SKM-1 (cell line): ENCODE measurements around the gene BCAM.
A peak's percentile ranks its signal among the peaks of the same experiment; 100 is the strongest.
"Not testable (repeated sequence)": the region's sequence is repeated elsewhere in the genome, so short reads cannot be mapped to it uniquely, and the experiment has no call there.

Source experiments
- DNase-seq: peaks from one replicate; lab custom pipeline; 2025; ENCODE audit not compliant: unreplicated experiment; lab: John Stamatoyannopoulos, UW

BCAM gene

GRCh38 chr19:44808463-44809371 lies at the start of gene BCAM:
TSS of gene BCAM (plus strand) at chr19:44809103. CDS start at chr19:44809125, 22 bp downstream.
- DNase-seq = no peak

- no peak for DNase-seq
Observed at GRCh38 chr19:44762038-44762437, 46.9 kb upstream of the BCAM start.

- peak; percentile 38 for DNase-seq
Observed at GRCh38 chr19:44765033-44765948, 43.6 kb upstream of the BCAM start.

- DNase-seq = no peak
Observed at GRCh38 chr19:44765949-44766335, 43.0 kb upstream of the BCAM start.

- peak; percentile 26 for DNase-seq
Observed at GRCh38 chr19:44767295-44768180, 41.4 kb upstream of the BCAM start.

GRCh38 chr19:44770550-44771257 lies 38.2 kb upstream of the BCAM start:
- DNase-seq = peak; percentile 60

- not testable (repeated sequence) for DNase-seq
Observed at GRCh38 chr19:44772144-44772543, 36.8 kb upstream of the BCAM start.

- DNase-seq = no peak
Observed at GRCh38 chr19:44772959-44773358, 35.9 kb upstream of the BCAM start.

GRCh38 chr19:44775676-44776240 lies 33.1 kb upstream of the BCAM start:
- no peak for DNase-seq

GRCh38 chr19:44776402-44777096 lies 32.4 kb upstream of the BCAM start:
- no peak for DNase-seq

- DNase-seq = no peak
Observed at GRCh38 chr19:44777715-44778347, 31.1 kb upstream of the BCAM start, which contains the start of gene CBLC. TSS of gene CBLC (plus strand) at chr19:44777890. CDS start at chr19:44777932, 42 bp downstream.

GRCh38 chr19:44779150-44779549 lies 29.8 kb upstream of the BCAM start:
- DNase-seq = no peak

GRCh38 chr19:44781694-44782093 lies 27.2 kb upstream of the BCAM start:
- not testable (repeated sequence) for DNase-seq

- DNase-seq = no peak
Observed at GRCh38 chr19:44782729-44783128, 26.2 kb upstream of the BCAM start.

- DNase-seq = no peak
Observed at GRCh38 chr19:44783545-44783944, 25.4 kb upstream of the BCAM start.

GRCh38 chr19:44785271-44785670 lies 23.6 kb upstream of the BCAM start:
- DNase-seq = no peak

GRCh38 chr19:44785993-44786392 lies 22.9 kb upstream of the BCAM start:
- DNase-seq = no peak

GRCh38 chr19:44788971-44789370 lies 19.9 kb upstream of the BCAM start:
- DNase-seq = no peak
